Stomach smooth muscle (tissue), 2 donors: ENCODE data around the gene SLU7.

Source experiments
- H3K27ac ChIP-seq: one replicate; pipeline ENCODE4 v1.7.0; 2013; ENCODE audit warnings: mild to moderate bottlenecking, low read length, inconsistent platforms
- H3K27me3 ChIP-seq, 2 donors: one replicate each; pipeline ENCODE4 v1.7.0; 2013; ENCODE audit warnings: low read length in 2 of 2; ENCODE audit not compliant: insufficient read depth in 2 of 2, control insufficient read depth in 1 of 2
- H3K36me3 ChIP-seq, 2 donors: one replicate each; pipeline ENCODE4 v1.7.0; 2013; ENCODE audit warnings: low read length in 2 of 2; ENCODE audit not compliant: control insufficient read depth in 2 of 2, insufficient read depth in 2 of 2
- H3K4me1 ChIP-seq: one replicate; pipeline ENCODE4 v1.7.0; 2013; ENCODE audit warnings: low read length; ENCODE audit not compliant: control insufficient read depth, insufficient read depth
- H3K4me3 ChIP-seq, 2 donors: one replicate each; pipeline ENCODE4 v1.7.0; 2013; ENCODE audit warnings: low read length in 2 of 2
- H3K9ac ChIP-seq, 2 donors: one replicate each; pipeline ENCODE4 v1.7.0; 2013; ENCODE audit warnings: low read length in 2 of 2, mild to moderate bottlenecking in 1 of 2
- H3K9me3 ChIP-seq, 2 donors: one replicate each; pipeline ENCODE4 v1.7.0; 2013; ENCODE audit warnings: low read length in 2 of 2; ENCODE audit not compliant: control insufficient read depth in 2 of 2
- donor health status: healthy.
- donor health status: Pancreatic carcinoma.

SLU7 gene

GRCh38 chr5:160436017-160436416 lies 17.1 kb upstream of the SLU7 start:
- Histone ChIP-seq H3K27me3 (no peaks in the 10 kb centered on the region), H3K4me3 (no peak overlapping the region), H3K9me3 (no peaks in the 10 kb centered on the region), H3K36me3 (no peaks in the 10 kb centered on the region), H3K4me1 (peaks cover 8% of the 10 kb centered on the region), H3K27ac (no peak overlapping the region), H3K9ac (no peak overlapping the region)

- no peaks in the 10 kb centered on the region for H3K36me3 ChIP-seq
- peaks cover 8% of the 10 kb centered on the region for H3K4me1 ChIP-seq
- no peaks in the 10 kb centered on the region for H3K27me3 ChIP-seq
- no peaks in the 10 kb centered on the region for H3K9me3 ChIP-seq
- no peak overlapping the region for H3K27ac ChIP-seq
- H3K9ac ChIP-seq = no peak overlapping the region
- no peak overlapping the region for H3K4me3 ChIP-seq
Measured at GRCh38 chr5:160435532-160435931, 16.7 kb upstream of the SLU7 start.

GRCh38 chr5:160434022-160434531 lies 15.2 kb upstream of the SLU7 start:
- H3K9ac ChIP-seq = no peak overlapping the region
- H3K27me3 ChIP-seq = no peaks in the 10 kb centered on the region
- H3K4me1 ChIP-seq = peaks cover 8% of the 10 kb centered on the region
- no peak overlapping the region for H3K27ac ChIP-seq
- H3K4me3 ChIP-seq = no peak overlapping the region
- no peaks in the 10 kb centered on the region for H3K36me3 ChIP-seq
- no peaks in the 10 kb centered on the region for H3K9me3 ChIP-seq

- Histone ChIP-seq H3K4me1 (no peaks in the 10 kb centered on the region), H3K27ac (no peak overlapping the region), H3K9ac (no peak overlapping the region), H3K4me3 (no peak overlapping the region), H3K9me3 (no peaks in the 10 kb centered on the region), H3K36me3 (no peaks in the 10 kb centered on the region), H3K27me3 (no peaks in the 10 kb centered on the region)
Measured at GRCh38 chr5:160432787-160433186, 13.9 kb upstream of the SLU7 start.

GRCh38 chr5:160432196-160432595 lies 13.3 kb upstream of the SLU7 start:
- no peaks in the 10 kb centered on the region for H3K4me1 ChIP-seq
- no peaks in the 10 kb centered on the region for H3K36me3 ChIP-seq
- H3K4me3 ChIP-seq = no peak overlapping the region
- no peak overlapping the region for H3K27ac ChIP-seq
- no peaks in the 10 kb centered on the region for H3K27me3 ChIP-seq
- H3K9me3 ChIP-seq = no peaks in the 10 kb centered on the region
- no peak overlapping the region for H3K9ac ChIP-seq

GRCh38 chr5:160427607-160428006 lies 8.7 kb upstream of the SLU7 start:
- H3K27ac ChIP-seq = no peak overlapping the region
- H3K27me3 ChIP-seq = no peaks in the 10 kb centered on the region
- H3K36me3 ChIP-seq = no peaks in the 10 kb centered on the region
- H3K9me3 ChIP-seq = no peaks in the 10 kb centered on the region
- H3K9ac ChIP-seq = no peak overlapping the region
- H3K4me3 ChIP-seq = no peak overlapping the region
- no peaks in the 10 kb centered on the region for H3K4me1 ChIP-seq

- Histone ChIP-seq H3K9ac (no peak overlapping the region), H3K27ac (no peak overlapping the region), H3K36me3 (no peaks in the 10 kb centered on the region), H3K4me3 (no peak overlapping the region), H3K4me1 (peaks cover 4% of the 10 kb centered on the region), H3K27me3 (no peaks in the 10 kb centered on the region), H3K9me3 (no peaks in the 10 kb centered on the region)
Measured at GRCh38 chr5:160423099-160423498, 4.2 kb upstream of the SLU7 start.

- Histone ChIP-seq H3K4me1 (peaks cover 7% of the 10 kb centered on the region), H3K9me3 (no peaks in the 10 kb centered on the region), H3K27ac (no peak within 1 kb of the TSS), H3K36me3 (no peaks in the 10 kb centered on the region), H3K27me3 (no peaks in the 10 kb centered on the region), H3K9ac (peak within 1 kb of the TSS in 1 of 2 donors; percentile 61), H3K4me3 (peak within 1 kb of the TSS; percentile 72 to 74)
Measured at GRCh38 chr5:160421625-160422258, 2.9 kb upstream of the SLU7 start, which contains the start of gene PTTG1. PTTG1 (plus strand) TSS chr5:160421855; CDS start chr5:160422313, 458 bp downstream.

- Histone ChIP-seq H3K4me3 (no peak overlapping the region), H3K4me1 (peaks cover 7% of the 10 kb centered on the region), H3K9ac (no peak overlapping the region), H3K27ac (no peak overlapping the region), H3K27me3 (no peaks in the 10 kb centered on the region), H3K9me3 (no peaks in the 10 kb centered on the region), H3K36me3 (no peaks in the 10 kb centered on the region)
Measured at GRCh38 chr5:160420331-160420610, 1.4 kb upstream of the SLU7 start.

- Histone ChIP-seq H3K36me3 (peaks cover 0 to 3% of the 10 kb centered on the region in 2 donors), H3K27me3 (no peaks in the 10 kb centered on the region), H3K9me3 (no peaks in the 10 kb centered on the region), H3K4me3 (peak overlapping the region; percentile 72 to 94), H3K4me1 (peaks cover 7% of the 10 kb centered on the region), H3K9ac (peak overlapping the region; percentile 85 to 97), H3K27ac (peak overlapping the region; percentile 77)
Measured at GRCh38 chr5:160419458-160420330, 813 bp upstream of the SLU7 start.
